ENCODE data around the gene CTNNBL1. TPM values are rescaled to one million over a fixed set of nuclear protein-coding genes. Genes with fewer than 3 reads are reported as not detected.

The CTNNBL1 gene
- total RNA-seq, 6 experiments from 2014 or later: 16.3 to 41.8 (median 28.8) TPM

- no peaks in the 10 kb centered on the region for H3K9me3 ChIP-seq
- no peak overlapping the region for H3K4me3 ChIP-seq
- H3K36me3 ChIP-seq: peaks cover 0 to 2% (median 0%) of the 10 kb centered on the region in 4 donors
- no peak for TF ChIP-seq POLR2A (IDR thresholded peaks at IDR 0.05)
- TF ChIP-seq CTCF (IDR thresholded peaks at IDR 0.05): no peak
- no peak overlapping the region for H3K27ac ChIP-seq
- DNase-seq (no peak), ATAC-seq (no peak)
- intact Hi-C loops (cut with DNase I): no loop called here
- H3K27me3 ChIP-seq: no peaks in the 10 kb centered on the region
- no peaks in the 10 kb centered on the region for H3K4me1 ChIP-seq
Observed at GRCh38 chr20:37821696-37822095, 127.9 kb downstream of the CTNNBL1 start.

- Histone ChIP-seq H3K4me1 (no peaks in the 10 kb centered on the region), H3K27me3 (no peaks in the 10 kb centered on the region), H3K9me3 (no peaks in the 10 kb centered on the region), H3K4me3 (no peak overlapping the region), H3K36me3 (no peaks in the 10 kb centered on the region), H3K27ac (no peak overlapping the region)
- TF ChIP-seq POLR2A (IDR thresholded peaks at IDR 0.05): no peak
- TF ChIP-seq CTCF (IDR thresholded peaks at IDR 0.05): no peak
- WGBS (ENCODE audit: insufficient coverage, low coverage, low lambda C conversion rate, missing lambda C conversion rate): 97% methylated on average over 2 of the region's 6 CpGs
- ATAC-seq: no peak
- intact Hi-C loops (cut with DNase I): no loop called here
- no peak for DNase-seq
Observed at GRCh38 chr20:37822141-37822601, 128.3 kb downstream of the CTNNBL1 start.

- no peak for ATAC-seq
- DNase-seq: no peak
Observed at GRCh38 chr20:37823296-37823980, 129.6 kb downstream of the CTNNBL1 start.

GRCh38 chr20:37827605-37828004 lies 133.8 kb downstream of the CTNNBL1 start:
- Histone ChIP-seq H3K27ac (no peak overlapping the region), H3K4me3 (no peak overlapping the region), H3K27me3 (no peaks in the 10 kb centered on the region), H3K4me1 (no peaks in the 10 kb centered on the region), H3K9me3 (no peaks in the 10 kb centered on the region), H3K36me3 (no peaks in the 10 kb centered on the region)
- no peak for TF ChIP-seq POLR2A (IDR thresholded peaks at IDR 0.05)
- intact Hi-C loops (cut with DNase I): no loop called here
- no peak for ATAC-seq
- no peak for DNase-seq
- 80% methylated on average over 1 of the region's 3 CpGs for WGBS (ENCODE audit: insufficient coverage, low coverage, low lambda C conversion rate, missing lambda C conversion rate)

More at GRCh38 chr20:37823296-37823980, 129.6 kb downstream of the CTNNBL1 start:
- Histone ChIP-seq H3K9me3 (no peaks in the 10 kb centered on the region), H3K36me3 (no peaks in the 10 kb centered on the region), H3K4me1 (no peaks in the 10 kb centered on the region), H3K27me3 (no peaks in the 10 kb centered on the region), H3K27ac (no peak overlapping the region), H3K4me3 (no peak overlapping the region)
- TF ChIP-seq POLR2A (IDR thresholded peaks at IDR 0.05) (no peak), CTCF (IDR thresholded peaks at IDR 0.05) (no peak)
- intact Hi-C loops (cut with DNase I): no loop called here
- 83% methylated on average over 6 of the region's 6 CpGs for WGBS (ENCODE audit: insufficient coverage, low coverage, low lambda C conversion rate, missing lambda C conversion rate)

GRCh38 chr20:37828684-37829083 lies 134.9 kb downstream of the CTNNBL1 start:
- WGBS (ENCODE audit: insufficient coverage, low coverage, low lambda C conversion rate, missing lambda C conversion rate): 88% methylated on average over 4 of the region's 4 CpGs
- intact Hi-C loops (cut with DNase I): no loop called here

More at GRCh38 chr20:37828684-37829083, 134.9 kb downstream of the CTNNBL1 start:
- H3K4me1 ChIP-seq: no peaks in the 10 kb centered on the region
- no peaks in the 10 kb centered on the region for H3K27me3 ChIP-seq
- no peak overlapping the region for H3K27ac ChIP-seq
- DNase-seq (no peak), ATAC-seq (no peak)
- TF ChIP-seq POLR2A (IDR thresholded peaks at IDR 0.05) (no peak), CTCF (IDR thresholded peaks at IDR 0.05) (no peak)
- no peaks in the 10 kb centered on the region for H3K36me3 ChIP-seq
- H3K9me3 ChIP-seq: no peaks in the 10 kb centered on the region
- H3K4me3 ChIP-seq: no peak overlapping the region
